Kidney (tissue), 14 donors: ENCODE data around the gene KLK3. TPM values are rescaled to one million over a fixed set of nuclear protein-coding genes. Genes with fewer than 3 reads are reported as not detected.

Experiments
- DNase-seq, 5 donors: peaks; one replicate each; pipeline ENCODE4 v3.0.0-alpha.2; 2013 to 2020
- FAIRE-seq: peaks from 2 replicates; lab custom pipeline; 2012; peaks lifted over from hg19 to GRCh38; lab: Jason Lieb, UNC
- H3K27ac ChIP-seq, 2 donors: one replicate each; pipeline ENCODE4 v1.7.0; 2013; ENCODE audit warnings: low read depth in 2 of 2, low read length in 2 of 2, inconsistent platforms in 1 of 2
- H3K27me3 ChIP-seq: one replicate; pipeline ENCODE4 v1.7.1; 2013; ENCODE audit warnings: low read length, inconsistent platforms; ENCODE audit not compliant: control insufficient read depth, insufficient read depth
- H3K36me3 ChIP-seq, 3 donors: one replicate each; pipeline versions ENCODE4 v1.7.0 to v1.7.1; 2013; ENCODE audit warnings: low read length in 3 of 3, control low read depth in 1 of 3, inconsistent platforms in 1 of 3; ENCODE audit not compliant: insufficient read depth in 3 of 3, control insufficient read depth in 2 of 3
- H3K4me1 ChIP-seq, 3 donors: one replicate each; pipeline versions ENCODE4 v1.7.0 to v1.7.1; 2013; ENCODE audit warnings: low read length in 3 of 3, inconsistent platforms in 1 of 3, low read depth in 1 of 3; ENCODE audit not compliant: control insufficient read depth in 2 of 3, insufficient read depth in 2 of 3
- H3K4me3 ChIP-seq, 3 donors: one replicate each; pipeline versions ENCODE4 v1.7.0 to v1.8.1; 2013; ENCODE audit warnings: low read length in 3 of 3, control low read depth in 1 of 3, inconsistent platforms in 1 of 3
- H3K9ac ChIP-seq, 3 donors: one replicate each; pipeline versions ENCODE4 v1.7.0 to v1.7.1; 2013; ENCODE audit warnings: low read length in 3 of 3, control low read depth in 1 of 3, inconsistent platforms in 1 of 3
- H3K9me3 ChIP-seq, 3 donors: one replicate each; pipeline versions ENCODE4 v1.7.0 to v1.7.1; 2013; ENCODE audit warnings: low read length in 3 of 3, control low read depth in 1 of 3, inconsistent platforms in 1 of 3; ENCODE audit not compliant: control insufficient read depth in 2 of 3, insufficient read depth in 1 of 3
- CTCF ChIP-seq: IDR thresholded peaks from 3 replicates; pipeline ENCODE4 v1.5.1; 2012; ENCODE audit warnings: mild to moderate bottlenecking, moderate library complexity, borderline replicate concordance; ENCODE audit not compliant: insufficient read depth; ENCODE audit errors: extremely low read depth
- intact Hi-C: fragments of 100-400 bp; cut with DNase I; formaldehyde crosslinking; loops from one replicate; pipeline ENCODE4 v1.11.1; 2022
- polyA plus RNA-seq: library from polyadenylated mRNA; stranded (reverse); fragments of 350-450 nt; fragmentation: Illumina TruSeq; extraction: RNeasy Lipid Tissue Mini Kit (QIAGEN cat#74804); gene quantifications from one replicate; pipeline ENCODE4 v1.2.3, GENCODE V29; 2014; ENCODE audit warnings: low read depth, low replicate concordance; ENCODE audit not compliant: insufficient read depth
- total RNA-seq: library from RNA; stranded (reverse); fragmentation: NEBNext Ultra II Directional; extraction: Animal tissue kit (Norgen Biotek cat#: 25700); gene quantifications from one replicate; pipeline ENCODE4 v1.2.1, GENCODE V29; 2021
- donor health status: control.
- donor health status: control.
- donor health status: control.
- donor health status: control.
- donor health status: control.
- donor health status: DM: yes; HTN: yes; CAD: no.
- donor health status: Normal renal cell carcinoma (clear cell type).

KLK3 gene
- total and polyA plus RNA-seq, 2 donors from 2014 or later = 1.6 TPM; not detected in 1

DNA sequence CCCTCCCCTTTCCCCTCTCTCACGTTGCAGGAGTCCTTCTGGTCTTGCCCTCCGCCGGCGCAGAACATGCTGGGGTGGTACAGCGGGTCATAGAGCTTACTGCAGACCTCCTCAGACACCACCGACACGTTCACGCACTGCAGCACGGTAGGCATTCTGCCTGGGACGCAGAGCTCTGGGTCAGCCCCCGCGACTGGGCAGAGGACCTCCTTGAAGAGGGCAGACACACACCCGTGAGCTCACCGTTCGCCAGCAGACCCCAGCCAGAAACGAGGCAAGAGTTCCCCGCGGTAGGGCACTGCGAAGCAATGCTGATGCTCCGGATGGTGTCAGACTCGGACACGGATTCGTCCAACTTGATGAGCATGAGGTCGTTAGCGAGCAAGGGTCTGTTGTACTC, 53.6 kb downstream of the KLK3 start:
- Histone ChIP-seq H3K27me3 (peaks cover 22% of the 10 kb centered on the region), H3K4me3 (no peak overlapping the region), H3K4me1 (no peaks in the 10 kb centered on the region), H3K9me3 (no peaks in the 10 kb centered on the region), H3K36me3 (no peaks in the 10 kb centered on the region), H3K9ac (no peak overlapping the region), H3K27ac (no peak overlapping the region)
- intact Hi-C loops = no loop called here
- FAIRE-seq (no peak), DNase-seq (peak in 4 of 5 donors; percentile 32 to 47 (median 38))
- TF ChIP-seq CTCF = no peak

DNA sequence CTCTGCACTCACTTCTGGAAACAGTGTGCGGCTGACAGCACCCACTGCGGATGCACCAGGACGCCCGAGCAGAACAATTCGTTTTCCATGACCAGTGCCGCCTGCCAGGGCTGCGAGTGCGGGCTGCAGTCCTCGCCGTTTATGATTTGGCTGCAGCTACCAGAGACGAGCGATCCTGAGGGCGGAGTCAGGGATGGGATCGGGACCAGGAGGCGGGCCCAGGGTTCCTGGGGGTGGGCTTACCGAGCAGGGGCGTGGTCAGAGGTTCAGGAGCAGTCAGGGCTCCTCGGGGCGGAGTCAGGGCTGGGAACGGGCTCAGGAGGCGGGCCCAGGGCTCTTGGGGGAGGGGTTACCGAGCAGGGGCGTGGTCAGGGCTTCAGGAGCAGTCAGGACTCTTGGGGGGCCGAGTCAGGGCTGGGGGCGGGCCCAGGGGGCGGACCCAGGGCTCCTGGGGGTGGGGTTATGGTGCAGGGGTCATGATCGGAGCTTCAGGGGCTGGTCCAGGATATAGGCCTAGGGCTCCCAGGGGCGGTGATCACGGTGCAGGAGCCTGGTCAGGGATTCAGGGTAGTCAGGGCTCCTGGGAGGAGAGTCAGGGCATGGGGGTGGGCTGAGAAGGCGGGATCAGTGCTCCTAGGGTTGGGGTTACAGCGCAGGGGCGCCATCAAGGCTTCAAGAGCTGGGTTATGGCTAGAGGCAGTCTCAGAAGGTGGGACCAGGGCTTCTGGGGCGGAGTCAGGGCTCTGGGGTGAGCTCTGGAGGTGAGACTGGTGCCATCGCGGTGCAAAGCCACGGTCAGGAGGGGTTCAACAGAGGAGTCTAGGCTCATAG, 54.7 kb downstream of the KLK3 start:
- Histone ChIP-seq H3K36me3 (no peaks in the 10 kb centered on the region), H3K9ac (no peak overlapping the region), H3K9me3 (no peaks in the 10 kb centered on the region), H3K4me3 (no peak overlapping the region), H3K27ac (no peak overlapping the region), H3K4me1 (no peaks in the 10 kb centered on the region), H3K27me3 (peaks cover 24% of the 10 kb centered on the region)
- TF ChIP-seq CTCF = no peak
- intact Hi-C loops = no loop called here
- FAIRE-seq (no peak), DNase-seq (peak in 4 of 5 donors; percentile 69 to 90 (median 79))

Other genes with a start within 250 kb of the KLK3 start
- gene SYT3, start 215.0 kb upstream of the KLK3 start, total RNA-seq = 0.63 TPM
- 0.54 TPM for gene SYT3, start 215.0 kb upstream of the KLK3 start, polyA plus RNA-seq
- 3.0 TPM for gene C19orf81, start 205.5 kb upstream of the KLK3 start, total RNA-seq
- gene C19orf81, start 205.5 kb upstream of the KLK3 start, polyA plus RNA-seq = 1.6 TPM
- gene SHANK1, start 135.1 kb upstream of the KLK3 start, total RNA-seq = 0.35 TPM
- gene SHANK1, start 135.1 kb upstream of the KLK3 start, polyA plus RNA-seq = 0.24 TPM
- 9.6 TPM for gene CLEC11A, start 131.6 kb upstream of the KLK3 start, total RNA-seq
- 24.5 TPM for gene CLEC11A, start 131.6 kb upstream of the KLK3 start, polyA plus RNA-seq
- gene GPR32, start 84.5 kb upstream of the KLK3 start, total RNA-seq = not detected
- gene GPR32, start 84.5 kb upstream of the KLK3 start, polyA plus RNA-seq = not detected
- not detected for gene ACP4, start 64.5 kb upstream of the KLK3 start, total RNA-seq
- not detected for gene ACP4, start 64.5 kb upstream of the KLK3 start, polyA plus RNA-seq
- 0.41 TPM for gene KLK1, start 31.1 kb upstream of the KLK3 start, total RNA-seq
- 827 TPM for gene KLK1, start 31.1 kb upstream of the KLK3 start, polyA plus RNA-seq
- gene KLK15, start 21.3 kb upstream of the KLK3 start, total RNA-seq = not detected
- 2.7 TPM for gene KLK15, start 21.3 kb upstream of the KLK3 start, polyA plus RNA-seq
- not detected for gene KLK2, start 18.5 kb downstream of the KLK3 start, total RNA-seq
- not detected for gene KLK2, start 18.5 kb downstream of the KLK3 start, polyA plus RNA-seq
- not detected for gene KLK4, start 56.5 kb downstream of the KLK3 start, total RNA-seq
- 1.2 TPM for gene KLK4, start 56.5 kb downstream of the KLK3 start, polyA plus RNA-seq
- 0.88 TPM for gene KLK5, start 98.1 kb downstream of the KLK3 start, total RNA-seq
- 1.1 TPM for gene KLK5, start 98.1 kb downstream of the KLK3 start, polyA plus RNA-seq
- gene KLK6, start 114.7 kb downstream of the KLK3 start, total RNA-seq = 15.0 TPM
- gene KLK6, start 114.7 kb downstream of the KLK3 start, polyA plus RNA-seq = 30.3 TPM
- gene KLK7, start 129.0 kb downstream of the KLK3 start, total RNA-seq = 1.0 TPM
- 22.5 TPM for gene KLK7, start 129.0 kb downstream of the KLK3 start, polyA plus RNA-seq
- 4.2 TPM for gene KLK8, start 146.7 kb downstream of the KLK3 start, total RNA-seq
- 1.3 TPM for gene KLK8, start 146.7 kb downstream of the KLK3 start, polyA plus RNA-seq
- 0.63 TPM for gene KLK10, start 164.8 kb downstream of the KLK3 start, total RNA-seq
- not detected for gene KLK10, start 164.8 kb downstream of the KLK3 start, polyA plus RNA-seq
- gene KLK11, start 171.7 kb downstream of the KLK3 start, total RNA-seq = 0.47 TPM
- gene KLK11, start 171.7 kb downstream of the KLK3 start, polyA plus RNA-seq = not detected
- gene KLK12, start 180.1 kb downstream of the KLK3 start, total RNA-seq = not detected
- not detected for gene KLK12, start 180.1 kb downstream of the KLK3 start, polyA plus RNA-seq
- gene KLK13, start 210.2 kb downstream of the KLK3 start, total RNA-seq = not detected
- gene KLK13, start 210.2 kb downstream of the KLK3 start, polyA plus RNA-seq = not detected
- gene KLK14, start 228.0 kb downstream of the KLK3 start, total RNA-seq = 0.22 TPM
- not detected for gene KLK14, start 228.0 kb downstream of the KLK3 start, polyA plus RNA-seq